ENCODE results near the gene HHIPL1.

Gene HHIPL1

GRCh38 chr14:99611646-99612045 is 33.3 kb upstream of the HHIPL1 start:
- no peak for DNase-seq (ENCODE audit: low read depth)

GRCh38 chr14:99612071-99612737 is 32.7 kb upstream of the HHIPL1 start:
- no peak for DNase-seq (ENCODE audit: low read depth)

- no peak for DNase-seq (ENCODE audit: low read depth)
Measured at GRCh38 chr14:99612738-99613330, 32.1 kb upstream of the HHIPL1 start.

DNA sequence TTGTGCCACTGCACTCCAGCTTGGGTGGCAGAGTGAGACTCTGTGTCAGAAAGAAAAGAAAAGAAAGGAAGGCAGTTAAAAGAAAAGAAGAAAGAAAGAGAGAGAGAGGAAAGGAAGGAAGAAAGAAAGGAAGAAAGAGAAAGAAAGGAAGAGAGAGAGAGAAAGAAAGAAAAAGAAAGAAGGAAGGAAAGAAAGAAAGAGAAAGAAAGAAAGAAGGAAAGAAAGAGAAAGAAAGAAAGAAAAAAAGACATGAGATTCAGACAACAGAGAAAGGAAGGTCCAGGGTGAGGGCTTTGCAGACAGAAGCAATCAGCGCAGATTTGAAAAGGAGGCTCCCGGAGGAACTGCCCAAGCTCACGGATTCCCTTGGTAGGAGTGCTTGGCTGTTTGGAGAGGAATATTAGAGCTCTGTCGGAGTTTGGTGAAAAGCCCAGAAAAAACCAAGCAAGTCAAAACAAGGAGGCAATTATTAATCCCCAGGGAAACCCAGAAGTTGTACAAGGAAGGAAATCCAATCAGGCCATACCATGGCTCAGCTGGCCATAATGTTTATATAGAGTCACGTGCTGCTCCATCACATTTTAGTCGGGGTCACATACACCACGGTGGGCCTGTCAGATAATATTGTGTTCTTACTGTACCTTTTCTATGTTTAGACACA is 29.3 kb upstream of the HHIPL1 start:
- DNase-seq (ENCODE audit: low read depth): no peak

DNA sequence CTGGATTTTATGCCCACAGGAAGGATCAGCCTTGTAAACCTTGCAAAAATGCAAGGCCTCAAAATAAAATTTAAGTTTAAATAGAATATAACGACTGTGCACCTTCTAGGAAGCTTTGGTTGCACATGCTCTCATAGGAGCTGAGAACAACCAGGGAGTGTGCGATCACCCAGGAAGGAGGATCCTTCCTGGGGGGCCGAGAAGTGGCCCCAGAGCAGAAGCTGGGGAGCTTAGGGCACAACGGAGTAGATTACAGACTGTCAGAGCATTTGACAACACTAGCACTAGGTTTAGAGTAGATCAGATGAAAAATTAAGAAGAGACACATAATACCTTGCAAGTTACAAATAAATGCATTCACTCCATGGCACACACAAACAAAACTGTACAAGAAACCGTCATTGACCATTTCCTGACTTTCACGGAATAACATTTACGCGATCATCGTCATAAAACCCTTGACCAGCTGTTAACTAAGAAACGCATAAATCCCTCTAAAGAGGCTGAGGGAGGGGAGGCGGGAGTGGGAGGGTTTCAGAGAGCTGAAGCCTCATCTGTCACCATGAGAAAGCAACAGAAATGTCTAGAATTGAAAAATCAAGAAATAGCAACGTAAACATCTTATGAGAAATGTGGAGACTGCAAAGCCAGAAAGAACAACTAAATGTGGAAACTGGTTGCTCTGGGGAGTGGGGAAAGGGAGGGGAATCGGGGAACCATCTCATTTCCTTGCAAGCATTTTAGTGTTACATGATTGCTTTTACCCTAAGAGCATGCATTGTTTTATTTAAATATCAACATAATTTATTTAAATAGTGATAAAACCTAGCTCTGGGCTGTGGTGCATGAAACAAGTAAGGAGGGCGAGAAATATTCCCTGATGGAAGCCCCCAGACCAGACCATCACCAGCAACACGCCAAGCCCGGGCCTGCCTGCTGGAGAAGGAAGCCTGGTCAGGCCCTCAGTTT is 27.8 kb upstream of the HHIPL1 start:
- DNase-seq (ENCODE audit: low read depth): no peak

DNA sequence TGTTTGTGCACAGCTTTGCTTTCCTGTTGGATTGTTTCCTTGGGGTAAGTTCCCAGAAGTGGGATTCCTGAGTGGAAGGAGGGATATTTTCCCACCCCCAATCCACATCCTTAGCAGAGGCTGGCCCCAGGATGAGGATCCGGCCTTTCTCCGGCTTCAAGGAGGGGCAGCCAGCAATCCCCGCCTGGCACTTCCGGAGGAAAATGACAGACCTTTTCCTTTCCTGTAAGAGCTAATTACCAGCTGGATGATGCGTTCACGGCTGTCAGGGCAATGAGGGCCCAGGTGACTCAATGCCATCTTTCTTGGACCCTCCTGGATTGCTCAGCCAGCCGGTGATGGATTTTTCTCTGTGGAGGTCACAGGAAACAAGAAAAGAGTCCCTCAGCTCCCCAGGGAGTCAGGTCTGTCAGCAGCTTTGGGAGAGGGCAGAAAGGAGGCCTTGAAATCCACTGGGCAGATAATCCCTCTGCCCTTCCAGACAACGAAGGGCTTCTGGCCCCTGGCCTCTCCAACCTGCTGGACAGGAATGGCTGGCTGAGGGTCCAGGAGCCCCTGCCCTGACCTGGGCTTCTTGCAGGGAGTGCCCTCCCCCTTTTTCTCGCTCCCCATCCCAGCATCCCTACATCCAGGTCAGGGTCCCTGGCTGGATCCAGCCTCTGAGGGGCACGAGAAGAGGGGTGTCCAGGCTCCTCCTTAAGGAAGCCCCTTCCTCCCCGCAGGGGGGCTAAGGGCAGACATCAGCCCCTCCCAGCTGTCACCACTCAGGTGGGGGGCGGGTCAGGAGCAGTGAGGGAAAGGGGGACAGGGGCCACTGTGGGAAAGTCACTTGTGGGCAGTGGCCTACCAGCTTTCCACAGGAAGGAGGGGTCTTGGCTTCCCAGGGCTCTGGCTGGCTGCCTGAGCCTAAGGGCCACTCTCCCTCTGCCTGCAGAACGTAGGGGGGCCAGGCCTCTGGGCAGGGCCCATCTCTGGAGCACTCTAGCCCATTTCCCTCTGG is 24.8 kb upstream of the HHIPL1 start:
- DNase-seq (ENCODE audit: low read depth): no peak

DNA sequence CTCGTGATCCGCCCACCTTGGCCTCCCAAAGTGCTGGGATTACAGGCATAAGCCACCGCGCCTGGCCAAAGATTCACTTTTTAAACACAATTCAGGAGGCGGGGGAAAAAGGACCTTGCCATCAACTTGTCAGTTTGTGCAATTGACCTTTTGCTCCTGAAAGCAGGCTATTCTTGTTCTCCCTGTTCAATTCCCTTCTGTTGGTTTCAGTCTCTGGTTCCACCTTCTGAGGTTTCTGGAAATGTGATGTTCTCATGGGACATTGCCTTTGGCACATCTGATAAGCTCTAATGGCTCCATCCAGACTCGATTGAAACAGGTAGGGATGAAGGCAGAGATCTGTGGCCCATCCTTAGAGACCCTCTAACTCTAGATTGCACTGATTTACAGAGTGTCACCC is 23.0 kb upstream of the HHIPL1 start:
- no peak for DNase-seq (ENCODE audit: low read depth)

GRCh38 chr14:99624024-99624423 is 20.9 kb upstream of the HHIPL1 start:
- no peak for DNase-seq (ENCODE audit: low read depth)

DNA sequence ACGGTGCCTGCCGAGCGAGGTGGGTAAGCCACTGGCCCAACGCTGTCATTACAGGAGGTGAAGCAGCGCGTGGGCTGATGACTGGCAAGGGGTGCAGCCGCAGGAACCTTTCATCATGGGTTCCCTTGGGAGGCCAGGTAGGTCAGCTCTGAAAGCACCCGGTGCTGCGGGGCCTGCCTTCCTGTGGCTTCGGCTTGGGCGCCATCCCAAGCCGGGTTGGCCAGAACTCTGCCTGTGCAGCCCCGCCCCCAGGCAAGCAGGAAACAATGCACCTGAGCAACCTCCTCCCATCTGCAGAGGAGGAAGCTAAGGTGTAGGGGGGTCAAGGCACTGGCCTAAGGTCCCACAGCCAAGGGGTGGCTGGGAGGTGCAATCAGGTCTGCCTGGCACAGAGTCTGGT is 20.0 kb upstream of the HHIPL1 start:
- DNase-seq (ENCODE audit: low read depth): no peak

DNA sequence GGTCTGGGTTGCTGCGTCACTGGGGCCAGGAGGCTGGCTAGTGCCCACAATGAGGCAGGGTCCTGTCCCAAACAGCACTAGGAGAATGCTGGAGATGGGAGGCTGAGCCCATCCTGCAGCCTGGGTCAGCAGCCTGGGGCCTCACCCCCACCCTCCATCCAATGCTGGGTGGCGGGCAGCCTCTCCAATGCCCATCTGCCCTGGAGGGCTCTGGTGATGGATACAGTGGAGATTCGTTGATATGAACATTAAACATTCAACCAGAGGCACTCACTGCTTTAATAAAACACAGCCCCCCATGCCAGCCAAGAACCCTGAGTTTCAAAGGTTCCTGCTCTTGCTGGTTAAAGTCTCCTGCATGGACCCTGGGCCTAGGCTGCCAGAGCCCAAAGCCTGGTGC is 19.5 kb upstream of the HHIPL1 start:
- DNase-seq (ENCODE audit: low read depth): no peak

GRCh38 chr14:99626041-99626648 is 18.8 kb upstream of the HHIPL1 start:
- DNase-seq (ENCODE audit: low read depth): no peak

- no peak for DNase-seq (ENCODE audit: low read depth)
Measured at GRCh38 chr14:99627100-99627499, 17.8 kb upstream of the HHIPL1 start.

- no peak for DNase-seq (ENCODE audit: low read depth)
Measured at GRCh38 chr14:99627510-99628381, 17.2 kb upstream of the HHIPL1 start.

- DNase-seq (ENCODE audit: low read depth): peak; percentile 57
Measured at GRCh38 chr14:99628887-99629618, 15.9 kb upstream of the HHIPL1 start.

DNA sequence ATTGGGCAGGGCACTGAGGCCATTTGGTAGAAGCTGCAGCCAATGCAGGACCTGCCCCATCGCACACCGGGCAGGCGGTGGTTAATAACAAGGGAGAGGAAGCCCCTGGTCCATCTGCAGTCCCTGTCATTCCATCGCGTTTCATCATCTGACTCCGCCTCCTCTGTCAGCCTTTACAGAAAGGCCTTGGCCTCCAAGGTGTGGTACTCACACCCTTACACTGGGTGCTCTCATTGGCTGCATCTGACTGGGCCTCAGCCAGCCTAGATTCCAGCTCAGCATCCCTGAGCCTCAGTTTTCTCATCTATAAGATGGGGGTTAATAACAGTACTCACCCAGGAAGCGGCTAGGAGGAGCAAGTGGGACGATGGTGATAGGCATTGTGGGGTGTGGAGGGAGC is 14.7 kb upstream of the HHIPL1 start:
- DNase-seq (ENCODE audit: low read depth): no peak

GRCh38 chr14:99632410-99633035 is 12.4 kb upstream of the HHIPL1 start:
- no peak for DNase-seq (ENCODE audit: low read depth)

GRCh38 chr14:99633141-99633540 is 11.8 kb upstream of the HHIPL1 start:
- no peak for DNase-seq (ENCODE audit: low read depth)

GRCh38 chr14:99633918-99634317 is 11.0 kb upstream of the HHIPL1 start:
- no peak for DNase-seq (ENCODE audit: low read depth)

GRCh38 chr14:99634443-99634842 is 10.5 kb upstream of the HHIPL1 start:
- DNase-seq (ENCODE audit: low read depth): no peak
